Measurements from ENCODE around the gene FHOD1. TPM values are rescaled to one million over a fixed set of nuclear protein-coding genes. Genes with fewer than 3 reads are reported as not detected.

Gene FHOD1
- total and polyA plus RNA-seq, 2 of the 4 experiments (the other 2 are of a cell fraction) = 13.8 to 64.0 TPM

DNA sequence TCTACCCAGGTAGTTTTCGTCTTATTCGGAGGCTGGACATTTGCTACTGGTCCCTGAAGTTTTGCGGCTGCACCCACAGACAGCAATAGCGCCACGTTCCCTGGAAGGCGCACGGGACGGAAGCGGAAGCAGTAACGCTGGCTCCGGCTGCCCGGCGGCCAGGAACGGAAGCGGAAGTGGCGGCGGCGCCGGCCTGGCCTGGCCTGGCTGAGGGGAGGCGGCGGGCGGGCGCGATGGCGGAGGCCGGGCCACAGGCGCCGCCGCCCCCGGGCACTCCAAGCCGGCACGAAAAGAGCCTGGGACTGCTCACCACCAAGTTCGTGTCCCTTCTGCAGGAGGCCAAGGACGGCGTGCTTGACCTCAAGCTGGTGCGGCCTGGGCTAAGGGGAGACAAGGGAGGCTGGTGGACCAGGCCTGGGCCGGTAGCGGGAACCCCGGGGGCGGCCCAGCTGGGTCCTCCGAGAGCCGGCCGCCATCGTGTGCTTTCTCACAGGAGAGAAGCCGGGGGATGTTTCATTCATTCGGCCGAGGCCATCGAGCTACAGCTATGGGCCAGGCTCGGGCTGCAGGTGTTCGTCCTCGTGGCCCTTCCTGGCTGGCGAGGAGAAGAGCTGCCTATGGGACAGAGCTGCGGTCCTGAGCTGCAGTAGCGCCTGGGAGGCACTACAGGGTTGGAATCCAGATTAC lies 55.1 kb downstream of the FHOD1 start, which contains the start of gene E2F4 (continued):
- no peak for TF ChIP-seq RCOR1 (IDR thresholded peaks at IDR 0.05; ENCODE audit: insufficient replicate concordance, low read length)
- TF ChIP-seq BHLHE40 (IDR thresholded peaks at IDR 0.05; ENCODE audit: low read depth, low read length) = peak; percentile 94

DNA sequence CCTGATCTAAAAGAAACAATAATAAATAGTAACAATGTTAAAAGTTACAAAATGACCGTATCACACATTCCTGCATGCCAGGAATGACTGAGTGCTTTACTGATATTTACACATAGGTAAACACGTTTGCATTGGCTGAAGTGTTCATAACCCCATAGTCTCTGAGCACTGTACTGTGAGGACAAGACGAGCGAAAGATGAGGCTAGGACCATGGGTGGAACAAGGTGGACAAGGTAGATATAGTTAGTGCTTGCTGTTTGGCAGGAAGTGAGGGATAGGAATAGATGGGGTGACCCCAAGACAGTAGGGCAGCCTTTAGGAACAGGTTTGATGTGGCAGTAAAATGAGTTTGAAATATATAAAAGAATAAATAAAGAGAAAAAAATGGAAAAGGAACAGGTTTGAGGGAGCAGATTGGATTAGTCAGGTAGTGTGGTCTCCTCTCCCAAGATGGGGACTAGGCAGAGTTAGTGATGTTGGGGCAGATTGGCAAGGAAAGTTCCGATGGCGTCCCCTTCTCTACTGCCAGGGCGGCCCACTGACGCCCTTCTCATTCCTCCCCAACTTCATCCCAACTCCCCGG lies 55.8 kb downstream of the FHOD1 start:
- ATAC-seq (ENCODE audit: low read depth) = no peak
- no peak overlapping the region for H3K27ac ChIP-seq (ENCODE audit: insufficient read depth, low read length)
- BruUV-seq (replicated peaks) = no TSS peak
- TF ChIP-seq RFX5 (IDR thresholded peaks at IDR 0.05; ENCODE audit: low read depth, low read length) (no peak), RAD21 (IDR thresholded peaks at IDR 0.05; ENCODE audit: low read length) (no peak), CHD1 (IDR thresholded peaks at IDR 0.05; ENCODE audit: low read depth, low read length) (no peak), FOS (IDR thresholded peaks at IDR 0.05; ENCODE audit: low read depth, low read length) (no peak), MXI1 (IDR thresholded peaks at IDR 0.05; ENCODE audit: borderline replicate concordance, low read depth, low read length) (no peak), RCOR1 (IDR thresholded peaks at IDR 0.05; ENCODE audit: insufficient replicate concordance, low read length) (no peak), SMC3 (IDR thresholded peaks at IDR 0.05; ENCODE audit: low read depth, low read length) (no peak), MAFK (IDR thresholded peaks at IDR 0.05; ENCODE audit: low read depth, low read length) (no peak), MAZ (IDR thresholded peaks at IDR 0.05; ENCODE audit: borderline replicate concordance, low read depth, low read length) (no peak)
- TF ChIP-seq, protein P1, sequence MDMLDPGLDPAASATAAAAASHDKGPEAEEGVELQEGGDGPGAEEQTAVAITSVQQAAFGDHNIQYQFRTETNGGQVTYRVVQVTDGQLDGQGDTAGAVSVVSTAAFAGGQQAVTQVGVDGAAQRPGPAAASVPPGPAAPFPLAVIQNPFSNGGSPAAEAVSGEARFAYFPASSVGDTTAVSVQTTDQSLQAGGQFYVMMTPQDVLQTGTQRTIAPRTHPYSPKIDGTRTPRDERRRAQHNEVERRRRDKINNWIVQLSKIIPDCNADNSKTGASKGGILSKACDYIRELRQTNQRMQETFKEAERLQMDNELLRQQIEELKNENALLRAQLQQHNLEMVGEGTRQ (IDR thresholded peaks at IDR 0.05; ENCODE audit: low read depth, low read length) = no peak
- TF ChIP-seq, protein P2, sequence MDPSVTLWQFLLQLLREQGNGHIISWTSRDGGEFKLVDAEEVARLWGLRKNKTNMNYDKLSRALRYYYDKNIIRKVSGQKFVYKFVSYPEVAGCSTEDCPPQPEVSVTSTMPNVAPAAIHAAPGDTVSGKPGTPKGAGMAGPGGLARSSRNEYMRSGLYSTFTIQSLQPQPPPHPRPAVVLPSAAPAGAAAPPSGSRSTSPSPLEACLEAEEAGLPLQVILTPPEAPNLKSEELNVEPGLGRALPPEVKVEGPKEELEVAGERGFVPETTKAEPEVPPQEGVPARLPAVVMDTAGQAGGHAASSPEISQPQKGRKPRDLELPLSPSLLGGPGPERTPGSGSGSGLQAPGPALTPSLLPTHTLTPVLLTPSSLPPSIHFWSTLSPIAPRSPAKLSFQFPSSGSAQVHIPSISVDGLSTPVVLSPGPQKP (IDR thresholded peaks at IDR 0.05; ENCODE audit: borderline replicate concordance, low read depth, low read length) = no peak

More for the DNA sequence above, 55.8 kb downstream of the FHOD1 start:
- Histone ChIP-seq H3K4me1 (ENCODE audit: control insufficient read depth, insufficient read depth, low read length) (peaks cover 19% of the 10 kb centered on the region), H2AFZ (replicated peaks; ENCODE audit: low read length, poor library complexity) (peak overlapping the region; percentile 98), H4K20me1 (ENCODE audit: insufficient read depth, low read length) (peaks cover 23% of the 10 kb centered on the region), H3K4me2 (ENCODE audit: low read depth, low read length) (peak overlapping the region; percentile 93), H4K8ac (ENCODE audit: low read depth in 2 of 2, low read length in 2 of 2) (peak overlapping the region; percentile 14 to 59; a peak in 3 of 4 replicates), H3K23ac (ENCODE audit: low read depth, low read length) (no peak overlapping the region), H2BK5ac (ENCODE audit: low read depth, low read length, poor library complexity, severe bottlenecking) (peak overlapping the region; percentile 64), H3K9me1 (ENCODE audit: insufficient read depth, low read length) (peaks cover 26% of the 10 kb centered on the region), H3K4me3 (ENCODE audit: insufficient read depth, low read depth, low read length) (peak overlapping the region; percentile 95), H3K9me3 (ENCODE audit: control insufficient read depth, insufficient read depth, low read length) (no peaks in the 10 kb centered on the region), H3K14ac (replicated peaks; ENCODE audit: low read depth, low read length) (peak overlapping the region; percentile 40), H3K56ac (ENCODE audit: extremely low read depth, insufficient read depth, low read length) (0 out of 2 replicates have a peak overlapping the region, but pooled peaks have one; percentile 9), H2AK5ac (ENCODE audit: low read depth, low read length) (peak overlapping the region; percentile 90; the same call in 1 of the 2 replicates), H2BK120ac (ENCODE audit: low read depth, low read length) (peak overlapping the region; percentile 58; the same call in 1 of the 2 replicates), H3K79me1 (ENCODE audit: low read depth in 1 of 2, low read length in 2 of 2) (peaks cover 25 to 48% of the 10 kb centered on the region in 2 experiments), H3K4ac (ENCODE audit: low read depth, low read length) (peak overlapping the region; percentile 76), H3K9ac (ENCODE audit: low read depth, low read length) (0 out of 2 replicates have a peak overlapping the region, but pooled peaks have one; percentile 24), H4K5ac (ENCODE audit: low read depth, low read length) (peak overlapping the region; percentile 50; the same call in 1 of the 2 replicates), H2BK20ac (ENCODE audit: low read depth, low read length) (peak overlapping the region; percentile 37; the same call in 1 of the 2 replicates), H3K27me3 (ENCODE audit: control insufficient read depth, insufficient read depth, low read length) (no peaks in the 10 kb centered on the region), H3K18ac (ENCODE audit: low read depth, low read length) (peak overlapping the region; percentile 34; the same call in 1 of the 2 replicates), H3K36me3 (ENCODE audit: control insufficient read depth, insufficient read depth, low read length) (peaks cover 31% of the 10 kb centered on the region), H2BK15ac (ENCODE audit: low read depth, low read length) (peak overlapping the region; percentile 42; the same call in 1 of the 3 replicates), H2AK9ac (replicated peaks; ENCODE audit: low read depth, low read length, poor library complexity) (peak overlapping the region; percentile 100), H4K91ac (ENCODE audit: insufficient read depth, low read depth, low read length) (no peak overlapping the region)
- POLR2A ChIA-PET (ENCODE audit: unreplicated experiment) = no interaction called here
- dilution Hi-C loops (cut with HindIII; ENCODE audit: low sequenced_read_pairs, unreplicated experiment) (no loop called here), in situ Hi-C loops (cut with MboI; ENCODE audit: low sequenced_read_pairs) (no loop called here), intact Hi-C loops (cut with micrococcal nuclease) (no loop called here)
- 0% methylated on average over 2 of the region's 9 CpGs; no CpG with 5 or more reads in 1 of the 2 experiments for WGBS, 2 experiments (ENCODE audit: extremely low coverage in 2 of 2, insufficient read length in 1 of 2)
- CTCF ChIA-PET = no interaction called here
- DNase-seq = no peak
